GM19035 (cell line): ENCODE data around the gene GHSR.

ENCODE experiments used
- ATAC-seq: cut with Tn5 transposase; IDR thresholded peaks from one replicate; pipeline ENCODE4 v1.9.1; 2021; ENCODE audit not compliant: unreplicated experiment

GHSR gene, protein sequence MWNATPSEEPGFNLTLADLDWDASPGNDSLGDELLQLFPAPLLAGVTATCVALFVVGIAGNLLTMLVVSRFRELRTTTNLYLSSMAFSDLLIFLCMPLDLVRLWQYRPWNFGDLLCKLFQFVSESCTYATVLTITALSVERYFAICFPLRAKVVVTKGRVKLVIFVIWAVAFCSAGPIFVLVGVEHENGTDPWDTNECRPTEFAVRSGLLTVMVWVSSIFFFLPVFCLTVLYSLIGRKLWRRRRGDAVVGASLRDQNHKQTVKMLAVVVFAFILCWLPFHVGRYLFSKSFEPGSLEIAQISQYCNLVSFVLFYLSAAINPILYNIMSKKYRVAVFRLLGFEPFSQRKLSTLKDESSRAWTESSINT

GRCh38 chr3:172447611-172448579 lies at the start of gene GHSR:
Gene GHSR (minus strand): TSS chr3:172448456. CDS start chr3:172448413, 43 bp downstream.
- no peak for ATAC-seq

DNA sequence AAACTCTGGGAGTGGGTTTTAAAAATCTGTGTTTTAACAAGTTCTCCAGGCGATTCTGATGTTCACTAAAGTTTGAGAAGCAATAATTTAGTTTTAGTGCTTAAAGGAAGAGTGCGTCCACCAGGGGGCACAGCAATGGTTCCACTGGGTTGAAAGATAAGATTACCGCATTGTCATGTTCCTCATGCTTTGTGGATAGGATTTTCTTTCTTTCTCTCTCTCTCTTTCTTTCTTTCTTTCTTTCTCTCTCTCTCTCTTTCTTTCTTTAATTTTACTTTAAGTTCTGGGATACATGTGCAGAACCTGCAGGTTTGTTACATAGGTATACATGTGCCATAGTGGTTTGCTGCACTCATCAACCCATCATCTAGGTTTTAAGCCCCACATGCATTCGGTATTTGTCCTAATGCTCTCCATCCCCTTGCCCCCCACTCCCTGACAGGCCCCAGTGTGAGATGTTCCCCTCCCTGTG lies 42.0 kb upstream of the GHSR start:
- ATAC-seq = peak; percentile 88

- ATAC-seq = no peak
Measured at GRCh38 chr3:172478116-172478515, 29.9 kb upstream of the GHSR start.

DNA sequence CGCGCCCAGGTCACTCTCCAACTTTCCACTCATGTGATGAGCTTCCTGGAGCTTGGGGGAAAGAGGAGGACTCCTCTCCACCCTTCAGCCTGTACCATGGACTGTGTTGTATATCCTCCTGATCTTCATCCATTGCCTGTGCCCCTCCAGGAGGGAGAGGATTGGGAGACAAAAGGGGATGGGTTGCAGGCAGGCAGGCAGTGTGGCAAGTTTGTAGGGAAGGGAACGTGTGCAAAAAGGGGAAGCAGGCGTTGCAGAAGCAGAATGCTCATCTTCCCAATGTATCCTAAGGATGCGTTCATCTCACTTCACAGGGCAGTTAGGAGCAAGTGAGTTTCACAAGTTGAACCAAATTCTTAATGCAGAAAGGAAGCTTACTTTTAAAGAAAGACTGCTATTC lies 28.1 kb upstream of the GHSR start:
- no peak for ATAC-seq

DNA sequence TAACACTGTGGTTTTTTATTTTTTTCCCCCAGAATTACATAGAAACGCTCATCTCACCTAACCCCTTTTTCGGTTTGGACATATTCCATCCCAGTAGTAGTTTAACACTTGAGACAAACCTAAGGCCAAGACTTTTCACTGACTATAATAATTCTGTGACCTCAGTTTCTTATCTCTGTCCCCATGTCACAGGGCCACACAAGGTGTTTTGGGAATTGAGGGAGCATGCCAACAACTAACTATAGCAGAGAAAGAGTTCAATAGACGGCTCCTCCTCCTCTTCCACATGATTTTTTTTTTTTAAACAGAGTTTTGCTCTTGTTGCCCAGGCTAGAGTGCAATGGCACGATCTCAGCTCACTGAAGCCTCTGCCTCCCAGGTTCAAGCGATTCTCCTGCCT lies 27.4 kb upstream of the GHSR start:
- ATAC-seq = no peak

- no peak for ATAC-seq
Measured at GRCh38 chr3:172471903-172472302, 23.6 kb upstream of the GHSR start.

- no peak for ATAC-seq
Measured at GRCh38 chr3:172470588-172470987, 22.3 kb upstream of the GHSR start.

DNA sequence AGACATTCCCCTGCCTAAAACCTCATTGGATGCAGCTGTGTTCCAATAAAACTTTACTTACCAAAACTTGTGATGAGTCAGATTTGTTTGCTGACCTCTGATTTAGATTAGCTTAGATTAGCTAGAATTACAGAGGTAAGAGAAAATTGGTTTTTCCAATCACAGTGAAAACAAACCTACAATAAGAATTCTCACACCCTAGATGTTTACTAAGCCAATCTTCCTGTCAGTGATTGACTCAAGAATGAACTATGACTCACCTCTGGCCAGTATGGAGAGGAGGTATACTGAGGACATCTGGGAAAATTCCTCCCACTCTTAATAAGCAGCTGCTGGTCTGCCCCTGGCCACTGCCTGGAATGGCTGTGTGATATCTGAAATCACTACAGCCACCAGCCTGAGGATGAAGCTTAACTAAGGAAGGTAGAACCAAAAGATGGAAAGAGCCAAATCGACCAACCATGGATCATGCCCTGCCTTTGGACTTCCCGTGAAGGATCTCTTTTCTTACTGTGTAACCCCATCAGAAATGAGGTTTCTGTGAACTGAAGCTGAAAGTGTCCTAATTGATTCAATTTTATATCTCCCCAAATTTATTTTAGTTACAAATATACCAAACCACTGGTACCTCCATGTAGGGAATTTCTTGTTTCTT lies 19.0 kb upstream of the GHSR start:
- ATAC-seq = no peak

DNA sequence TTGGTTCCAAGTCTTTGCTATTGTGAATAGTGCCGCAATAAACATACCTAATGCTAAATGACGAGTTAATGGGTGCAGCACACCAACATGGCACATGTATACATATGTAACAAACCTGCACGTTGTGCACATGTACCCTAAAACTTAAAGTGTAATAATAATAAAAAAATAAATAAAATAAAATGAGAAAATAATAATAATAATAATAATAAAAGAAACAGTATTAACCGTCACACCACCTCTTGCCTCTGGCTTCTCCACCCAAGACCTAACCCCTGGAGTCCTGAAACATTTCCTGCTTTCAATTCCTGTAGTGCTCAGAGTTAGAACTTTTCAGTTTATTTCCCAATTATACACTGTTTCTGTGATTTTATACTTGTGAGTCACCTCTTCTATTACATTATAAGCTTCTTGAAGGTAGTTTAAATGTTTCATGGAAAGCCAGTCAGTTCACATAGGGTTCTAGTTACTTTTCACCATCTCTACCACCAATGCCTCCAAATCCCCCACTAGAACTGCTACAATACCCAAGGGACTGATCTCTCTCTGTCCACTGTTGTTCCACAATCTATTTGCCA lies 18.4 kb upstream of the GHSR start:
- ATAC-seq = no peak

DNA sequence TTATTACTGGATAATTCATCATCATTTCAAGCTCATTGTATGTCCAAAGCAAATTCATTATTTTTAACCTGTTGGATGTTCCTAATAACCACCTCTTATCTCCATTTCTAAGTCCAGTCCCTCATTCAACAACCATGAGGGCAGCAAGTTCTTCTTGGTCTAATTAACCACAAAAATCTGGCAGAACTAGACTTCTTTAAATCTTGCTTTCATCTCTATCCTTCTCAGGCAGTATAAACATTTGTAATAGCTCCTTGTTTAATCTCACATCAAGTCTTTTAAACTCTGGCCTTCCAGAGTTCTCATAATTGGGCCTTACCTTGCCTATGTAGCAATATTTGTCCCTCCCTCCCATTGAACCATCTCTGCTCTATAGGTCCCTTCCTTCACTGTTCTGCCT lies 17.0 kb upstream of the GHSR start:
- no peak for ATAC-seq

GRCh38 chr3:172464306-172464705 lies 16.1 kb upstream of the GHSR start:
- ATAC-seq = no peak

GRCh38 chr3:172461530-172462138 lies 13.4 kb upstream of the GHSR start:
- peak; percentile 67 for ATAC-seq

- ATAC-seq = no peak
Measured at GRCh38 chr3:172456404-172456803, 8.1 kb upstream of the GHSR start.

GRCh38 chr3:172454180-172454579 lies 5.9 kb upstream of the GHSR start:
- ATAC-seq = no peak

GRCh38 chr3:172449466-172450149 lies 1.4 kb upstream of the GHSR start:
- ATAC-seq = no peak

- no peak for ATAC-seq
Measured at GRCh38 chr3:172448661-172449465, 607 bp upstream of the GHSR start.

- ATAC-seq = no peak
Measured at GRCh38 chr3:172446198-172446597, 2.1 kb downstream of the GHSR start.

DNA sequence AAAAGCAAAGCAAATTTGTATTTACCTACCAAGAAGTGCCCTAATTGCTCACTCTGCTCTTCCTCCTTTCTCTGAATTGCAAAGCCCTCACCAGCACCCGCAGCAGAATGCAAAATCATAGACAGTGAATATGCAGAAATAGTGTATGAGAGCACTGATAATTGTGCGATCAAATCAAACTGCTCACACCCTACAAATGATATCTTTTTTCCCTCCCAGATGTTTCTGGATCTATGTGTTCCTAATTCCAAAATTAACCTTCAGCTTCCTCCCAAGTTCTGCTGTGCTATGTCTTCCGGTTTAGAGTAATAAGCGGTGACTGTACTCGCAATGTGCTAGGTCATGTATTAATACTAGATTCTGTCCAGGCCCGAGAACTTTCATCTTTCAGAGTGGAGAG lies 3.4 kb downstream of the GHSR start:
- no peak for ATAC-seq

DNA sequence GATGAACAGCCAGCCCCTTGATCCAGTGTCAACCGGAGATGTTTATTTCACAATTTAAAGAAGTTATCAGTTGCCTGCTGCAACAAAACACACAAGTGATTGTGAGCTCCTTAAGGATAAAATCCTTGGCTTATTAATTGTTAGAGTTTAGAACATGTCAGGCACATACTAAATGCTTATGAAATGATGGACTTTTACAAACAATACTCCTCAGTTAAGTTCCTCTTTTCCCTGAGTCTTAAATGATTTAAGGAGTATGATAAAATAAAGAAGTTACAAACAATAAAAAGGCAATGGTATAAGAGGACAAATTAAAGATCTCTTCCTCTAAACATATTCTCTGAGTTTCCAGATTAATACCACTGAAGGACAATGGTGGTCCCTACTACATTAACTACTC lies 5.7 kb downstream of the GHSR start:
- no peak for ATAC-seq
